GM18861 (cell line): Measurements from ENCODE around the gene POLR3B.
"Not testable (repeated sequence)": the region's sequence is repeated elsewhere in the genome, so short reads cannot be mapped to it uniquely, and the experiment has no call there.

Experiments used
- ATAC-seq: cut with Tn5 transposase; IDR thresholded peaks from one replicate; pipeline ENCODE4 v1.9.1; 2021; ENCODE audit not compliant: unreplicated experiment

The POLR3B gene

GRCh38 chr12:106459124-106459523 is 101.6 kb downstream of the POLR3B start:
- no peak for ATAC-seq

GRCh38 chr12:106459534-106459933 is 102.0 kb downstream of the POLR3B start:
- no peak for ATAC-seq

- ATAC-seq: no peak
These were observed 104.2 kb downstream of the POLR3B start for GRCh38 chr12:106461730-106462129.

GRCh38 chr12:106465605-106466004 is 108.1 kb downstream of the POLR3B start:
- not testable (repeated sequence) for ATAC-seq

GRCh38 chr12:106475662-106476061 is 118.1 kb downstream of the POLR3B start:
- ATAC-seq: not testable (repeated sequence)

GRCh38 chr12:106477627-106478026 is 120.1 kb downstream of the POLR3B start:
- ATAC-seq: not testable (repeated sequence)

- ATAC-seq: no peak
These were observed 122.7 kb downstream of the POLR3B start for GRCh38 chr12:106480251-106480650.

GRCh38 chr12:106481246-106481645 is 123.7 kb downstream of the POLR3B start:
- no peak for ATAC-seq

- no peak for ATAC-seq
These were observed 130.1 kb downstream of the POLR3B start for GRCh38 chr12:106487664-106488063.

GRCh38 chr12:106488884-106489283 is 131.3 kb downstream of the POLR3B start:
- ATAC-seq: no peak

GRCh38 chr12:106490264-106490663 is 132.7 kb downstream of the POLR3B start:
- ATAC-seq: no peak

GRCh38 chr12:106492857-106493256 is 135.3 kb downstream of the POLR3B start:
- ATAC-seq: no peak

- ATAC-seq: no peak
These were observed 136.0 kb downstream of the POLR3B start for GRCh38 chr12:106493531-106493930.

GRCh38 chr12:106495354-106495965 is 137.9 kb downstream of the POLR3B start:
- ATAC-seq: no peak

- ATAC-seq: no peak
These were observed 140.5 kb downstream of the POLR3B start for GRCh38 chr12:106498056-106498455.

GRCh38 chr12:106499628-106500027 is 142.1 kb downstream of the POLR3B start:
- no peak for ATAC-seq

- no peak for ATAC-seq
These were observed 149.1 kb downstream of the POLR3B start for GRCh38 chr12:106506691-106507090.

- no peak for ATAC-seq
These were observed 151.4 kb downstream of the POLR3B start for GRCh38 chr12:106508966-106509365.

- ATAC-seq: no peak
These were observed 153.8 kb downstream of the POLR3B start for GRCh38 chr12:106511365-106511764.

- ATAC-seq: no peak
These were observed 159.8 kb downstream of the POLR3B start for GRCh38 chr12:106517314-106517713.

GRCh38 chr12:106519607-106520021 is 162.1 kb downstream of the POLR3B start:
- no peak for ATAC-seq

- no peak for ATAC-seq
These were observed 164.4 kb downstream of the POLR3B start for GRCh38 chr12:106521901-106522300.

GRCh38 chr12:106522708-106523107 is 165.2 kb downstream of the POLR3B start:
- ATAC-seq: no peak
